Endothelial cell of umbilical vein (primary cell): ENCODE data around the gene GPR176. TPM values are rescaled to one million over a fixed set of nuclear protein-coding genes. Genes with fewer than 3 reads are reported as not detected.

ENCODE experiments used
- BruUV-seq: library from RNA; stranded (reverse); fragments of 400-500 nt; replicated peaks from 2 replicates; lab custom pipeline; 2021; lab: Mats Ljungman, UMichigan
- CTCF ChIA-PET: fragments of 300-600, 350-600 bp; sonication (Branson Sonifier 250); formaldehyde crosslinking; loops from one replicate; lab custom pipeline; 2021; ENCODE audit warnings: antibody characterized with exemption, inconsistent platforms; lab: Charles Lee
- POLR2A ChIA-PET: fragments of 300-600, 350-600 bp; sonication (Branson Sonifier 250); formaldehyde crosslinking; loops from one replicate; lab custom pipeline; 2021; ENCODE audit warnings: antibody characterized with exemption, inconsistent platforms; lab: Charles Lee
- DNase-seq: peaks from one replicate; pipeline ENCODE4 v3.0.0-alpha.2; 2011; ENCODE audit warnings: low read depth, low spot score
- FAIRE-seq: peaks from 2 replicates; lab custom pipeline; 2011; peaks lifted over from hg19 to GRCh38; lab: Jason Lieb, UNC
- H2AFZ ChIP-seq: 2 replicates; pipeline ENCODE4 v1.6.0; 2012; ENCODE audit warnings: low read depth, low read length, control low read depth, inconsistent platforms
- H3K27ac ChIP-seq: 2 replicates; pipeline ENCODE4 v1.5.1; 2011; ENCODE audit warnings: low read depth, mild to moderate bottlenecking, control low read depth, low read length, moderate library complexity; ENCODE audit not compliant: insufficient read depth
- H3K27me3 ChIP-seq, 2 experiments: 2 replicates each; pipeline versions ENCODE4 v1.6.0 to v1.6.1; 2011; ENCODE audit warnings: low read length in 2 of 2, mixed read lengths in 1 of 2; ENCODE audit not compliant: control insufficient read depth in 2 of 2, insufficient read depth in 2 of 2
- H3K36me3 ChIP-seq, 2 experiments: 2 replicates in 1 of 2; 3 replicates in 1 of 2; pipeline ENCODE4 v1.5.1; 2011; ENCODE audit warnings: low read length in 2 of 2, mild to moderate bottlenecking in 1 of 2, moderate library complexity in 1 of 2; ENCODE audit not compliant: control insufficient read depth in 2 of 2, insufficient read depth in 2 of 2; ENCODE audit errors: extremely low read depth in 1 of 2
- H3K4me1 ChIP-seq: 3 replicates; pipeline ENCODE4 v1.5.1; 2011; ENCODE audit warnings: mild to moderate bottlenecking, low read length; ENCODE audit not compliant: control insufficient read depth, insufficient read depth; ENCODE audit errors: extremely low read depth
- H3K4me2 ChIP-seq: 2 replicates; pipeline ENCODE4 v1.6.1; 2011; ENCODE audit warnings: low read length, control low read depth, mixed read lengths; ENCODE audit not compliant: insufficient read depth
- H3K4me3 ChIP-seq, 3 experiments: fragments of 200-600 bp in 1 of 3; sonication (generic), shearing (Covaris generic) in 1 of 3; replicated peaks in 1 of 3; 2 replicates each; pipeline ENCODE4 v1.5.1; 2011 to 2016; ENCODE audit warnings: control low read depth in 3 of 3, low read length in 3 of 3, mild to moderate bottlenecking in 2 of 3, inconsistent platforms in 1 of 3, low read depth in 1 of 3, moderate library complexity in 1 of 3; ENCODE audit not compliant: insufficient read depth in 1 of 3
- H3K79me2 ChIP-seq: 2 replicates; pipeline ENCODE4 v1.6.0; 2012; ENCODE audit warnings: low read length, inconsistent platforms; ENCODE audit not compliant: control insufficient read depth, insufficient read depth
- H3K9ac ChIP-seq: replicated peaks from 2 replicates; pipeline ENCODE3; 2011; ENCODE audit warnings: low read length, control low read depth; ENCODE audit not compliant: insufficient read depth; ENCODE audit errors: extremely low read depth
- H3K9me1 ChIP-seq: replicated peaks from 3 replicates; pipeline ENCODE4 v1.6.0; 2011; ENCODE audit warnings: mild to moderate bottlenecking, low read length; ENCODE audit not compliant: control insufficient read depth, insufficient read depth; ENCODE audit errors: extremely low read depth
- H3K9me3 ChIP-seq: replicated peaks from 2 replicates; pipeline ENCODE4 v1.5.1; 2012; ENCODE audit warnings: low read length, inconsistent platforms; ENCODE audit not compliant: control insufficient read depth, insufficient read depth
- H4K20me1 ChIP-seq: replicated peaks from 2 replicates; pipeline ENCODE3; 2011; ENCODE audit warnings: mild to moderate bottlenecking, low read length; ENCODE audit not compliant: control insufficient read depth, insufficient read depth; ENCODE audit errors: extremely low read depth
- FOS ChIP-seq: IDR thresholded peaks from 2 replicates; pipeline ENCODE4 v1.6.1; 2011; ENCODE audit warnings: mild to moderate bottlenecking, low read length, moderate library complexity, borderline replicate concordance; ENCODE audit not compliant: insufficient read depth
- JUN ChIP-seq: IDR thresholded peaks from 2 replicates; pipeline ENCODE4 v1.6.1; 2011; ENCODE audit warnings: borderline replicate concordance, low read depth; ENCODE audit not compliant: insufficient read length, insufficient read depth
- MAX ChIP-seq: IDR thresholded peaks from 2 replicates; pipeline ENCODE4 v1.6.1; 2011; ENCODE audit not compliant: insufficient read depth, insufficient read length
- POLR2A ChIP-seq: IDR thresholded peaks from 2 replicates; pipeline ENCODE4 v1.6.1; 2012; ENCODE audit warnings: low read depth, mild to moderate bottlenecking, control low read depth, low read length
- POLR2AphosphoS5 ChIP-seq: IDR thresholded peaks from 2 replicates; pipeline ENCODE4 v1.6.1; 2012; ENCODE audit warnings: low read depth, mild to moderate bottlenecking, control low read depth, low read length, moderate library complexity; ENCODE audit not compliant: insufficient read depth
- dilution Hi-C: fragments of 300-500 bp; cut with MboI; formaldehyde crosslinking; loops from one replicate; pipeline ENCODE4 v1.15.0; 2019; ENCODE audit warnings: low sequenced_read_pairs; ENCODE audit not compliant: extremely low pct_ligation_motif_present
- intact Hi-C: fragments of 100-400 bp; cut with micrococcal nuclease; formaldehyde crosslinking; loops from one replicate; pipeline ENCODE4 v1.10.0; 2022
- polyA plus RNA-seq, 4 experiments: library from polyadenylated mRNA; depleted of rRNA in 3 of 4; stranded (reverse) in 3 of 4; unstranded in 1 of 4; fragments of >200 nt; gene quantifications; 2 replicates each; pipeline versions ENCODE4 v1.2.1 to v1.2.3, GENCODE V29; 2011 to 2012; ENCODE audit warnings: missing spikeins in 1 of 4
- total RNA-seq: library from RNA; stranded (reverse); gene quantifications from 2 replicates; pipeline ENCODE4 v1.2.3, GENCODE V29; 2021

The GPR176 gene
- total and polyA plus RNA-seq, 2 donors (not counting 3 experiments of a cell fraction or from before 2014, with no cell fraction given): 35.3 to 68.7 TPM

GRCh38 chr15:39784638-39785037, 135.4 kb downstream of the GPR176 start:
- CTCF ChIA-PET: interaction anchor here (0.6 to 2.3 kb wide), 6 partner anchors 28 to 191 kb away, joined by 3 to 10 read pairs (median 7); partner anchors contain the start of gene EIF2AK4
- H2AFZ ChIP-seq: no peak overlapping the region
- H4K20me1 ChIP-seq: no peaks in the 10 kb centered on the region
- POLR2A ChIA-PET: no interaction called here
- BruUV-seq: no TSS peak
- H3K9me1 ChIP-seq: no peaks in the 10 kb centered on the region
- DNase-seq: no peak
- H3K4me3 ChIP-seq: no peak overlapping the region
- intact Hi-C loops (no loop called here), dilution Hi-C loops (no loop called here)
- no peaks in the 10 kb centered on the region for H3K36me3 ChIP-seq
- no peaks in the 10 kb centered on the region for H3K27me3 ChIP-seq
- no peak for TF ChIP-seq JUN
- TF ChIP-seq POLR2A: no peak
- TF ChIP-seq POLR2AphosphoS5: no peak
- no peak for TF ChIP-seq MAX
- TF ChIP-seq FOS: no peak
- peaks cover 26% of the 10 kb centered on the region for H3K4me1 ChIP-seq
- no peak overlapping the region for H3K27ac ChIP-seq
- H3K79me2 ChIP-seq: peaks cover 5% of the 10 kb centered on the region
- H3K9ac ChIP-seq: no peak overlapping the region
- no peaks in the 10 kb centered on the region for H3K9me3 ChIP-seq
- FAIRE-seq: no peak
- peak overlapping the region; percentile 89 for H3K4me2 ChIP-seq

- Histone ChIP-seq H4K20me1 (no peaks in the 10 kb centered on the region), H3K9me1 (no peaks in the 10 kb centered on the region), H3K79me2 (peaks cover 5% of the 10 kb centered on the region), H3K4me2 (peak overlapping the region; percentile 89), H3K36me3 (no peaks in the 10 kb centered on the region), H3K9ac (peak overlapping the region; percentile 90), H3K4me1 (peaks cover 26% of the 10 kb centered on the region), H3K27me3 (no peaks in the 10 kb centered on the region), H3K27ac (peak overlapping the region; percentile 67), H3K9me3 (no peaks in the 10 kb centered on the region), H2AFZ (no peak overlapping the region), H3K4me3 (peak overlapping the region in 2 of 3 experiments; percentile 93 to 98)
- ChIA-PET POLR2A (no interaction called here), CTCF (interaction anchor here (1.2 to 2.3 kb wide), 4 partner anchors 27 to 192 kb away, joined by 3 to 10 read pairs (median 8); no protein-coding TSS in a partner anchor)
- intact Hi-C loops (no loop called here), dilution Hi-C loops (no loop called here)
- TF ChIP-seq POLR2A (no peak), FOS (peak; percentile 64)
- DNase-seq: peak; percentile 64
- FAIRE-seq: peak; percentile 84
- no TSS peak for BruUV-seq
Measured at GRCh38 chr15:39784125-39784524, 135.9 kb downstream of the GPR176 start.
